Measurements from ENCODE around the gene PDZRN3.

DNA sequence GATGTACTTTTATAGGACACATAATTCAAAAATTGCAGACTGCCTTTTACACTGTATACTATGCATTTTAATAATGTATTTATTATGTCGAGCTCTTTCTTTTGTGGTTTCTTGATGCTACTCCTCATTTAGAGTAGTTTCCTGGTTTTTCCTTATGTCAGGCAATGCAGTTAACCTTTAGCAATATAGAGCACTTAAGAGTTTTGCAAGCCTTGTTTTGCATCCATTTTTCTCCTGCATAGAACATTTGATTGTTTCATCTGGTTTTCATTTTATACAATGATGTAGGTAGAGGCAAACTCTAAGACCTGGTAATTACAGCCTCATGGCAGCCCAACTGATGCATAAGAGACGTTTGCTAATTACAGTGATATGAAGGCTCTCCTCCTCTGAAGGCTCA, 86.3 kb downstream of the PDZRN3 start:
- TF ChIP-seq, protein P1, sequence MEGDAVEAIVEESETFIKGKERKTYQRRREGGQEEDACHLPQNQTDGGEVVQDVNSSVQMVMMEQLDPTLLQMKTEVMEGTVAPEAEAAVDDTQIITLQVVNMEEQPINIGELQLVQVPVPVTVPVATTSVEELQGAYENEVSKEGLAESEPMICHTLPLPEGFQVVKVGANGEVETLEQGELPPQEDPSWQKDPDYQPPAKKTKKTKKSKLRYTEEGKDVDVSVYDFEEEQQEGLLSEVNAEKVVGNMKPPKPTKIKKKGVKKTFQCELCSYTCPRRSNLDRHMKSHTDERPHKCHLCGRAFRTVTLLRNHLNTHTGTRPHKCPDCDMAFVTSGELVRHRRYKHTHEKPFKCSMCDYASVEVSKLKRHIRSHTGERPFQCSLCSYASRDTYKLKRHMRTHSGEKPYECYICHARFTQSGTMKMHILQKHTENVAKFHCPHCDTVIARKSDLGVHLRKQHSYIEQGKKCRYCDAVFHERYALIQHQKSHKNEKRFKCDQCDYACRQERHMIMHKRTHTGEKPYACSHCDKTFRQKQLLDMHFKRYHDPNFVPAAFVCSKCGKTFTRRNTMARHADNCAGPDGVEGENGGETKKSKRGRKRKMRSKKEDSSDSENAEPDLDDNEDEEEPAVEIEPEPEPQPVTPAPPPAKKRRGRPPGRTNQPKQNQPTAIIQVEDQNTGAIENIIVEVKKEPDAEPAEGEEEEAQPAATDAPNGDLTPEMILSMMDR (IDR thresholded peaks at IDR 0.05; ENCODE audit: low read depth, low read length, missing input control) = no peak
- TF ChIP-seq RXRA (IDR thresholded peaks at IDR 0.05) = no peak
- TF ChIP-seq SP1 (IDR thresholded peaks at IDR 0.05) = no peak
- TF ChIP-seq, protein P2, sequence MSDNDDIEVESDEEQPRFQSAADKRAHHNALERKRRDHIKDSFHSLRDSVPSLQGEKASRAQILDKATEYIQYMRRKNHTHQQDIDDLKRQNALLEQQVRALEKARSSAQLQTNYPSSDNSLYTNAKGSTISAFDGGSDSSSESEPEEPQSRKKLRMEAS (IDR thresholded peaks at IDR 0.05) = no peak
- TF ChIP-seq RAD21 (IDR thresholded peaks at IDR 0.05) = no peak
- TF ChIP-seq EGR1 (IDR thresholded peaks at IDR 0.05; ENCODE audit: low read depth in 2 of 2) = no peak
- TF ChIP-seq, protein P3, sequence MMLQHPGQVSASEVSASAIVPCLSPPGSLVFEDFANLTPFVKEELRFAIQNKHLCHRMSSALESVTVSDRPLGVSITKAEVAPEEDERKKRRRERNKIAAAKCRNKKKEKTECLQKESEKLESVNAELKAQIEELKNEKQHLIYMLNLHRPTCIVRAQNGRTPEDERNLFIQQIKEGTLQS (IDR thresholded peaks at IDR 0.05) = no peak
- TF ChIP-seq, protein P4, sequence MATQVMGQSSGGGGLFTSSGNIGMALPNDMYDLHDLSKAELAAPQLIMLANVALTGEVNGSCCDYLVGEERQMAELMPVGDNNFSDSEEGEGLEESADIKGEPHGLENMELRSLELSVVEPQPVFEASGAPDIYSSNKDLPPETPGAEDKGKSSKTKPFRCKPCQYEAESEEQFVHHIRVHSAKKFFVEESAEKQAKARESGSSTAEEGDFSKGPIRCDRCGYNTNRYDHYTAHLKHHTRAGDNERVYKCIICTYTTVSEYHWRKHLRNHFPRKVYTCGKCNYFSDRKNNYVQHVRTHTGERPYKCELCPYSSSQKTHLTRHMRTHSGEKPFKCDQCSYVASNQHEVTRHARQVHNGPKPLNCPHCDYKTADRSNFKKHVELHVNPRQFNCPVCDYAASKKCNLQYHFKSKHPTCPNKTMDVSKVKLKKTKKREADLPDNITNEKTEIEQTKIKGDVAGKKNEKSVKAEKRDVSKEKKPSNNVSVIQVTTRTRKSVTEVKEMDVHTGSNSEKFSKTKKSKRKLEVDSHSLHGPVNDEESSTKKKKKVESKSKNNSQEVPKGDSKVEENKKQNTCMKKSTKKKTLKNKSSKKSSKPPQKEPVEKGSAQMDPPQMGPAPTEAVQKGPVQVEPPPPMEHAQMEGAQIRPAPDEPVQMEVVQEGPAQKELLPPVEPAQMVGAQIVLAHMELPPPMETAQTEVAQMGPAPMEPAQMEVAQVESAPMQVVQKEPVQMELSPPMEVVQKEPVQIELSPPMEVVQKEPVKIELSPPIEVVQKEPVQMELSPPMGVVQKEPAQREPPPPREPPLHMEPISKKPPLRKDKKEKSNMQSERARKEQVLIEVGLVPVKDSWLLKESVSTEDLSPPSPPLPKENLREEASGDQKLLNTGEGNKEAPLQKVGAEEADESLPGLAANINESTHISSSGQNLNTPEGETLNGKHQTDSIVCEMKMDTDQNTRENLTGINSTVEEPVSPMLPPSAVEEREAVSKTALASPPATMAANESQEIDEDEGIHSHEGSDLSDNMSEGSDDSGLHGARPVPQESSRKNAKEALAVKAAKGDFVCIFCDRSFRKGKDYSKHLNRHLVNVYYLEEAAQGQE (IDR thresholded peaks at IDR 0.05) = no peak
- TF ChIP-seq TAF1 (conservative IDR thresholded peaks at IDR 0.05) = no peak
- TF ChIP-seq, protein P5, sequence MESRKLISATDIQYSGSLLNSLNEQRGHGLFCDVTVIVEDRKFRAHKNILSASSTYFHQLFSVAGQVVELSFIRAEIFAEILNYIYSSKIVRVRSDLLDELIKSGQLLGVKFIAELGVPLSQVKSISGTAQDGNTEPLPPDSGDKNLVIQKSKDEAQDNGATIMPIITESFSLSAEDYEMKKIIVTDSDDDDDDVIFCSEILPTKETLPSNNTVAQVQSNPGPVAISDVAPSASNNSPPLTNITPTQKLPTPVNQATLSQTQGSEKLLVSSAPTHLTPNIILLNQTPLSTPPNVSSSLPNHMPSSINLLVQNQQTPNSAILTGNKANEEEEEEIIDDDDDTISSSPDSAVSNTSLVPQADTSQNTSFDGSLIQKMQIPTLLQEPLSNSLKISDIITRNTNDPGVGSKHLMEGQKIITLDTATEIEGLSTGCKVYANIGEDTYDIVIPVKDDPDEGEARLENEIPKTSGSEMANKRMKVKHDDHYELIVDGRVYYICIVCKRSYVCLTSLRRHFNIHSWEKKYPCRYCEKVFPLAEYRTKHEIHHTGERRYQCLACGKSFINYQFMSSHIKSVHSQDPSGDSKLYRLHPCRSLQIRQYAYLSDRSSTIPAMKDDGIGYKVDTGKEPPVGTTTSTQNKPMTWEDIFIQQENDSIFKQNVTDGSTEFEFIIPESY (IDR thresholded peaks at IDR 0.05) = no peak
- no peak for TF ChIP-seq GABPA (IDR thresholded peaks at IDR 0.05 in 1 of 2, conservative IDR thresholded peaks at IDR 0.05 in 1 of 2)
- no peak for TF ChIP-seq HNF4A (conservative IDR thresholded peaks at IDR 0.05)
- TF ChIP-seq YY1 (IDR thresholded peaks at IDR 0.05) = no peak
- TF ChIP-seq NR2F2 (IDR thresholded peaks at IDR 0.05) = no peak
